HG02763 (cell line): ENCODE data around the gene RRP9.
"Not testable (repeated sequence)": the region's sequence is repeated elsewhere in the genome, so short reads cannot be mapped to it uniquely, and the experiment has no call there.

Experiments
- ATAC-seq: cut with Tn5 transposase; IDR thresholded peaks from one replicate; pipeline ENCODE4 v1.9.1; 2021; ENCODE audit warnings: mild to moderate bottlenecking, moderate library complexity; ENCODE audit not compliant: unreplicated experiment

RRP9 gene, protein sequence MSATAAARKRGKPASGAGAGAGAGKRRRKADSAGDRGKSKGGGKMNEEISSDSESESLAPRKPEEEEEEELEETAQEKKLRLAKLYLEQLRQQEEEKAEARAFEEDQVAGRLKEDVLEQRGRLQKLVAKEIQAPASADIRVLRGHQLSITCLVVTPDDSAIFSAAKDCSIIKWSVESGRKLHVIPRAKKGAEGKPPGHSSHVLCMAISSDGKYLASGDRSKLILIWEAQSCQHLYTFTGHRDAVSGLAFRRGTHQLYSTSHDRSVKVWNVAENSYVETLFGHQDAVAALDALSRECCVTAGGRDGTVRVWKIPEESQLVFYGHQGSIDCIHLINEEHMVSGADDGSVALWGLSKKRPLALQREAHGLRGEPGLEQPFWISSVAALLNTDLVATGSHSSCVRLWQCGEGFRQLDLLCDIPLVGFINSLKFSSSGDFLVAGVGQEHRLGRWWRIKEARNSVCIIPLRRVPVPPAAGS

DNA sequence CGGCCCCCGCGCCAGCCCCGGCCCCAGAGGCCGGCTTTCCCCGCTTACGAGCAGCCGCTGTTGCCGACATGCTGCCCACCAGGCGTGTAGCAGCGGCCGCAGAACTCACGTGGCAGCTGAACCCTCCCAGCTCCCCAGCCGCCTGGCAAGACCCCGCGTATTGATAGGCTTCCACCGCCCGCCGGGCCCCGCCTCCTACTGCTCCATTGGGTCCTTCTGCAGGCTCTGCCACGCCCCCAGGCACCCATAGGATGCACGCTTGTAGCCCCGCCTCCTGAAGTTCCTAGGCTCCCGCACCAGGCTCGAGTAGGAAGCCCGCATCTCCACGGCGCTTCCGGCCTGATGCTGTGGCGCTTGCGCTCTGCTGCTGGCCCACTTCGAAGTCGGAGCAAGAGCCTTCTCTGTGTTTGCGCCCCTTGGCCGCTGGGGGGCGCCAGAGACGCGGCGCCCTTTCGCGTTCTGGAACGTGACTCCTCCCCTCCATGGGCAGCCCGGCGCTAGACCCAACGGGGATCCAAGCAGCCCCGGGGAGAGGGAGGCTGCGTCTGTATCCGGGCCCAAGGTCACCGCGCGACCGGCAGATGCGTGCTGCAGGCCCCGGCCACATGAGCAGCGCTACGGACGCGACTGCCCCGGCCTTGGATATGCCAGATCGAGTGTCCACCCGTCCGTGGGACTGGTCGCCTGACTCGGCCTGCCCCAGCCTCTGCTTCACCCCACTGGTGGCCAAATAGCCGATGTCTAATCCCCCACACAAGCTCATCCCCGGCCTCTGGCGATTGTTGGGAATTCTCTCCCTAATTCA is at the start of gene RRP9, which contains the start of gene PARP3:
RRP9 (minus strand) TSS at position 107 of the 805 bp plus-strand sequence; CDS start at position 70, 37 bp downstream.
PARP3 (plus strand) TSS at position 566 of the 805 bp plus-strand sequence. CDS start 993 bp downstream, outside the sequence.
- ATAC-seq, result peak; percentile 87

DNA sequence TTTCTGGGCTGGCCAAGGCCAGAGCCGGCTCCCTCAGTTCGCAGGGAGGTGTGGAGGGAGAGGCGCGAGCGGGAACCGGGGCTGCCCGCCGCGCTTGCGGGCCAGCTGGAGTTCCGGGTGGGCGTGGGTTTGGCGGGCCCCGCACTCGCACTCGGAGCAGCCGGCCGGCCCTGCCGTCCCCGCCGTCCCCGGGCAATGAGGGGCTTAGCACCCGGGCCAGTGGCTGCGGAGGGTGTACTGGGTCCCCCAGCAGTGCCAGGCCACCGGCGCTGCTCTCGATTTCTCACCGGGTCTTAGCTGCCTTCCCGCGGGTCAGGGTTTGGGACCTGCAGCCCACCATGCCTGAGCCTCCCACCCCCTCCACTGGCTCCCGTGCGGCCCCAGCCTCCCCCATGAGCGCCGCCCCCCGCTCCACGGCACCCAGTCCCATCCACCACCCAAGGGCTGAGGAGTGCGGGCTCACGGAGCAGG is 48.8 kb upstream of the RRP9 start:
- not testable (repeated sequence) for ATAC-seq

DNA sequence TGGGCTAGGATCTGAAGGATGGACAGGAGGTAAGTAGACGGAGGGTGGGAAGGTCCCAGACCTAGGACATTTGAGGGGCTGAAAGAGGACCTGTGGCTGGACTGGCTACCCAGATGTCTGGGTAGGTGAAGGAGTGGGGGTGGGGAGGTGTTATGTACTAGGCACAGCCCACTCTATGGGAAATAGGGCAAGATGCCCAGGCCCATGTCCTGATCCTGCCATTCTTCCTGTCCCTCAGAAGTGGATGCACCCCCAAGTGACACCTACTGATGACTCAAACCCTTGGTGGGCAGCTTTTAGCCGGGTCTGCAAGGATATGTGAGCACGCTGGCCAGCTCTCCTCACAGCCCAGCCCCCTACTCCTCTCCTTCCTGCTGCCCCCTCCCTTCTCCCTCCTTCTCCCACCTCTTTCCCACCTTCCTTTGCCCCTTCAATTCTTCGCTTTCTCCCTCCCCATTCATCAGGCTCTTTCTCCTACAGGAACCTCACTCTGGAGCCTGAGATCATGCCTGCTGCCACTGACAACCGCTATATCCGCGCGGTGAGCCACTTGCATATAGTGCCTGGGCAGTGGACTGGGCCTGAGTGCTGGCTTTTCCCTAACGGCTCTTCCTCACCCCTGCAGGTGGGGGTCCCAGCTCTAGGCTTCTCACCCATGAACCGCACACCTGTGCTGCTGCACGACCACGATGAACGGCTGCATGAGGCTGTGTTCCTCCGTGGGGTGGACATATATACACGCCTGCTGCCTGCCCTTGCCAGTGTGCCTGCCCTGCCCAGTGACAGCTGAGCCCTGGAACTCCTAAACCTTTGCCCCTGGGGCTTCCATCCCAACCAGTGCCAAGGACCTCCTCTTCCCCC is 46.8 kb upstream of the RRP9 start:
- ATAC-seq, result no peak

DNA sequence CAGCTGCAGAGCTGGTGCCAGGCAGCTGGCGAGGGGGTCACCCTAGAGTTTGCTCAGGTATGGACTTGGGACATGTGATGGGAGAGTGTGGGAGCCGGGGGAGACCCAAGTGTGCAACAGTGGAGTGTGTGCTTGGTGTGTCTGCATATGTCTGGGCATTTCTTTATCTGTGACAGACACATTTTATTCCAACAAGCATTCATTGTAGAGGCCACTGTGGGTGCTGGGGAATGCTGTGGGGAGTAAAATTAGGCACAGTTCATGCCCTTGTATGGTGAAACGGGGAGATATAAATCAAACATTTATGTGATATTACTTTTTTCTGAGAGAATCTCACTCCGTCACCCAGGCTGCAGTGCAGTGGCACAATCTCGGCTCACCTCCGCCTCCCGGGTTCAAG is 45.9 kb upstream of the RRP9 start:
- no peak for ATAC-seq

DNA sequence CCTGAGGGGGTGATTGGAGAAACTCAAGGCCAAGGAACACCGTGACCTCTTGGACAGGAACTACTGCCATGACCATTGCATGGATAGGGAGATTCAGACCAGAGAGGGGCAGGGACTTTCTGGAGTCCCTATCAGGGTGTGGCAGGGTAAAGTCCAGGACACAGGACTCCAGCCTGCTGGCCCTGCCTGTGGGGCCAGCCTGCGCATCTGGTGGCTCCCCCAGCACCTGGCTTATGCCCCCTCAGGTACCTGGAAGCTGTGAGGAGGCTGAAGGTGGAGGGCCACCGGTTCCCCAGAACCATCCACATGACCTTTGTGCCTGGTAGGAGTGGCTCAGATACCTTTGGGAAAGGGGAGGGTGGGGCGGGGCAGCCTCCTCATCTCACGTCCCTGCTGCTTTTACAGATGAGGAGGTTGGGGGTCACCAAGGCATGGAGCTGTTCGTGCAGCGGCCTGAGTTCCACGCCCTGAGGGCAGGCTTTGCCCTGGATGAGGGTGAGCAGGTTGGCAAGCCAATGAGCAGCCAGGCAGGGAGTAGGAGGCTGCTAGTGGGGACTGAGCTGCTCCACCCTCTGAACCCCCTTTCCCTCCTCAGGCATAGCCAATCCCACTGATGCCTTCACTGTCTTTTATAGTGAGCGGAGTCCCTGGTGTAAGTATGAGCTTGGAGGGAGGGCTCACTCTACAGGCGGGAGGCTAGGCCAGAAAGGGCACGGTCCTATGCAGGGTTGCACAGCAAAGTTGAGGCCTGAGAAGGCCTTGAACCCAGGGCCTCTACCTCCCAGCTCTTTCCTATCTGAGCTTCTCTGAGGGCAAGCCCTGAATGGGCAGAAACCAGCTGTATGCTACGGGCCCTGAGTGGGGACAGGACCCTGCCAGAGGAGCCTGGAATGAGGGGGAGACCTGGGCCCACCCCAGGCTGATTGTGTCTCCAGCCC is 44.6 kb upstream of the RRP9 start:
- ATAC-seq, result no peak

DNA sequence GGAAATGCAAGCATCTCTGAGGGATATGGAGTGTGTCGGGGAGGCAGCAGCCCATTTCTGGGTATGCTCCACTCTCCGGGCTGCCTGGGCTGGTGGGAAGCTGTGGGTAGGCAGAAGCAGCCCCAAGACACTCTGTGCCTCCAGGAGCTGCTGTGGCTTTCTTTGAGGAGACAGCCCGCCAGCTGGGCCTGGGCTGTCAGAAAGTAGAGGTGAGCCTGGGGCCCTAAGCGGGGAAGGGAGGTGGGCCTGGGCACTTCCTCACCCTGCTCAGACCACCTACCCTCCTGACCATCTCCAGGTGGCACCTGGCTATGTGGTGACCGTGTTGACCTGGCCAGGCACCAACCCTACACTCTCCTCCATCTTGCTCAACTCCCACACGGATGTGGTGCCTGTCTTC is 43.4 kb upstream of the RRP9 start:
- ATAC-seq, result no peak

DNA sequence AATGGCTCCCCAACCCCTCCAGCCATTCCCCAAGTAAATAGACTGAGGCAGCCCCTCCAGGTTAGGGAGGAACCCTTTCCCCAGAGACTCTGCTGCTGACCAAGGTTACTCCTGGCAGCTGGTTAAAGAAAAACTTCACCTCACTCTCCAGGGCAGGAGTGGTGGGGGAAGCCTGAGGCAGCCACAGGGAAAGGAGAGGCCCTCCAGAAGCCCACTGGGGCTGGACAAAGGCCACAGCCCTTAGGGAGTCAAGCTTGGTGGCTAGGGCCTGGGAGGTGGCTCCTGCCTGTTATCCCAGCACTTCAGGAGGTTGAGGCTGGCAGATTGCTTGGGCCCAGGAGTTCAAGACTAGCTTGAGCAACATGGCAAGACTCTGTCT is 42.6 kb upstream of the RRP9 start:
- no peak for ATAC-seq

DNA sequence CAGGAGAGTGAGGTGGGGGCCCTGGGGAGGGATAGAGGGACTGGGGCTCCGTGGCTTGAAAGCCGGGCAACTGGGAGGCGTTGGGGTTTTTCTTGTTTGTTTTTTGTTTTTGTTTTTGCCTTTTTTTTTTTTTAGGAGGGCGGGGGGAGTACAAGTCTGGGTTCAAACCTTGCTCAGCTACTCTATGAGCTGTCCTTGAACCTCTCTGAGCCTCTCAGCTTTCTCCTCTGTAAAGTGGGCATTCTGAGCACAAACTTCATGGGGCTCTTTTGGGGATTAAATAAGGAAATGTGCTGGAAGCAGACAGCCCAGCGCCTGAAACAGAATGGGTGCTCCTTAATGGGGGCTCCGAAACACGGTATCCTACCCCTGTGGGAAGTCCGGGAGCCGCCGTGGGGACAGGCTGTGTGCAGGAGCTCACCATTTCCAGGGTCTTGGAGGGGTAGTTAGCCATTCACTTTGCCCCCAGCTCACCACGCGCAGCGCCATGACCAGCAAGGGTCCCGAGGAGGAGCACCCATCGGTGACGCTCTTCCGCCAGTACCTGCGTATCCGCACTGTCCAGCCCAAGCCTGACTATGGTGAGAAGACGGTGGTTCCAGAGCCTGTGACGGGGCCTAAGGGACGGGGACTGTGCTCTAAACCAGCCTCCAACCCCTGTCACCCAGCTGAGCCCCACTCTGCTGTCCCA is 42.0 kb upstream of the RRP9 start:
- ATAC-seq, result no peak

DNA sequence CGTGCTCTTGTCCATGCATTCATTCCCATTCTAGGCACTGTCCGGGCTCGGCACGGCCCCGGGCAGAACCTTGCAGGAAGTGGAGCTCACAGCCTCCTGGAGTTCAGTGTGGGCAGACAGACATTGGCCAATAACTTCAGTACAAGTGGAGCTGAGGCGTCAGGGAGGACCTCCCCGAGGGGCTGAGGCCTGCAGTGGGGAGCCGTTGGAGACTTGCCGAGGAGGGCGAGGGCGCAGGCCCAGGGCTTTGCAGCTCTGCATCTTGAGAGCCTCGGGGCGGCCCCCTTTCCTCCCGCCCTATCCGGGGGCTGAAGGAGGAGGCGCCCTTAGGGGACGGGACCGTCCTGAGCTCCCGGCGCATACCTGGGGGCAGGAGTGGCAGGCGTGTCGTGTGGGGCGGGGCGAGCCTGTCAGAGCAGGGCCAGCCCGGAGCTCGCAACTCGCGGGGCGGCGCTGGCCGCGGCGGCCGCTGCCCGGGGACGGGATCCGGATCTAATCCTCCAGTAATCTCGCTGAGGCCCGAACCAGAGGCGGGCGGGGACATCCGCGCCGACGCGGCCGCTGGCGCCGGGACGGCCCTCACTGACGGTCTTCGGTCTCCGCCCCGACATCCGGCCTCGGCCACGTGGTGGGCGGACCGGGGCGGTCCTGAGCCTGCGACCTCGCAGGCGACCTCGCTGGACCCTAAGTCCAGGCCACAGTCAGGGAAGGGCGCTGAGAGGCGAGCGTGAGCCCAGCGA is 41.3 kb upstream of the RRP9 start, which contains the start of gene ACY1:
ACY1 (plus strand) TSS at position 698 of the 740 bp plus-strand sequence. CDS start 530 bp downstream, outside the sequence.
- ATAC-seq, result peak; percentile 61

DNA sequence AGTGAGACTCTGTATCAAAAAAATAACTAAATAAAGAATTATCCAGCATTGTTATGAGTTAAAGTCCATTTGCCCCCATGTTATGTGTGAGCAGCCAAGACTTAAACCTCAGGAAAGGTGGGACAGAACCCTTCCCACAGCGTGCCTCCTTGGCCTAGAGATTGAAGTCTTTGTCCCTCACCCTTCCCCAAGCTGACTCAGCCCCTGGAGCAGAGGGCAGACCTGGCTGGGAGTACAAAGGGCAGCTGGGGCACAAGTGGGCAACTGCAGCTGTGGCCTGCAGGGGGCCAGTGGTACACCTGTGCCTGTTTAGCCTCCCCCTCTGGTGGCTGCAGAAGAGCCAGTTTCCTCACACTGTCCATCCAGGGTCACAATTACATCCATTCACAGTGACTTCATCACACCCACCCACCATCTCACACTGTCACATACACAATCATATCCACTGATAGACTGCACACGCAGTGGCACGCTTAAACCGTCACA is 40.7 kb upstream of the RRP9 start:
- ATAC-seq, result peak; percentile 35

DNA sequence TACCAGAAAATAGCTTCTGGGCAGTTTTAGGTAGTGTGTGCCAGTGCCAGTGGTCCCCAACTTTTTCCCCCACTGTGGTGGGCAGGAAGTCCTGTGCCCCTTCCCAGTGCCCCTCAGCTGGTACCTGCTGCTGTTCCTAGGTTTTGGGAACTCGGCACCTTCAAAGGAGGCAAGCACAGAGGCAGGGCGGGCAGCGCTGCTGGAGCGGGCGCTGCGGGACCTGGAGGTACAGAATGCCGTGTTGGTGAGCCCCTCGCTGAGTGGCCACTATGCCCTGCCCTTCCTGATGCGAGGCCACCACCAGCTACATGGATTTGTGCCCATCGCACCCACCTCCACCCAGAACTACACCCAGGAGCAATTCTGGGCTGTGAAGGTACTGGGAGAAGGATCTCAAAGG is 38.5 kb upstream of the RRP9 start:
- ATAC-seq, result no peak

DNA sequence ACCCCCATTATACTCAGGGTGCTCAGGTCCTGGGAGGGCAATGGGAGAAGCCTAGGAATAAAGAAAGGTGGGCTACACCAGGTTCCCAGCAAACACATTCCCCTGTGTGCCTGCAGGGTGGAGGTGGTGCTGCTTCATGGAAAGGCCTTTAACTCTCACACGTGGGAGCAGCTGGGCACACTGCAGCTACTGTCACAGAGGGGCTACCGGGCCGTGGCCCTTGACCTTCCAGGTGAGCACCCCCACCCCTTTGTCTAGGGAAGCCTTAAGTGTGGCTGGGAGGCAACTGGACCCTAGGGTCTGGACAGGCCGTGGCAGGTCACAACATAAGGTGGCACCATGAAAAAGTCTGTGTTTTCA is 36.4 kb upstream of the RRP9 start:
- no peak for ATAC-seq

DNA sequence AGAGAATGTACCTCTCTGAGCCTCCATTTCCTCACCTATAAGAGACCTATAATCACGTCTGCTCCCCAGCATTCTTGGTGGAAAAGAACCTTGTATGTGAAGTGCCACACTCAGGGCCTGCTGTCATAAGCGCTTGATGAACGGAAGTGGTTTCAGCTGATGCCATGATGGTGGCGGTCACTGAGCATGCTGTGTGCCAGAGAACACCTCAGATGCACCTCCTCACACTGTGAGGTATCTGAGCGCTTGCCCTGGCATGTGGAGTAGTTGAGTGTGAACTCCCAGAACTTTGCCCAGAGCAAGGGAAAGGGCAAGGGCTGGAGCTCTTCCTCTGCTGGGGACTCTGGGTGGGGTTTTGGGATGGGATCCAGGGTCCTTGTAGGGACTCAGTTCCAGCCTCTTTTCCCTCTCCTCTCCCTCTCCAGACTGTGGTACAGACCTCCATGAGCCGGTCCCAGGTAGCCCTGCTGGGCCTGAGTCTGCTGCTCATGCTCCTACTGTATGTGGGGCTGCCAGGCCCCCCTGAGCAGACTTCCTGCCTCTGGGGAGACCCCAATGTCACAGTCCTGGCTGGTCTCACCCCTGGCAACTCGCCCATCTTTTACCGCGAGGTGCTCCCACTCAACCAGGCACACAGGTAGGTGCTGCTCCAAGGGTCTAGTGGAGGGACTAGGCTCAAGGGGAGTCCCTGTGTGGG is 35.9 kb upstream of the RRP9 start:
- ATAC-seq, result no peak

DNA sequence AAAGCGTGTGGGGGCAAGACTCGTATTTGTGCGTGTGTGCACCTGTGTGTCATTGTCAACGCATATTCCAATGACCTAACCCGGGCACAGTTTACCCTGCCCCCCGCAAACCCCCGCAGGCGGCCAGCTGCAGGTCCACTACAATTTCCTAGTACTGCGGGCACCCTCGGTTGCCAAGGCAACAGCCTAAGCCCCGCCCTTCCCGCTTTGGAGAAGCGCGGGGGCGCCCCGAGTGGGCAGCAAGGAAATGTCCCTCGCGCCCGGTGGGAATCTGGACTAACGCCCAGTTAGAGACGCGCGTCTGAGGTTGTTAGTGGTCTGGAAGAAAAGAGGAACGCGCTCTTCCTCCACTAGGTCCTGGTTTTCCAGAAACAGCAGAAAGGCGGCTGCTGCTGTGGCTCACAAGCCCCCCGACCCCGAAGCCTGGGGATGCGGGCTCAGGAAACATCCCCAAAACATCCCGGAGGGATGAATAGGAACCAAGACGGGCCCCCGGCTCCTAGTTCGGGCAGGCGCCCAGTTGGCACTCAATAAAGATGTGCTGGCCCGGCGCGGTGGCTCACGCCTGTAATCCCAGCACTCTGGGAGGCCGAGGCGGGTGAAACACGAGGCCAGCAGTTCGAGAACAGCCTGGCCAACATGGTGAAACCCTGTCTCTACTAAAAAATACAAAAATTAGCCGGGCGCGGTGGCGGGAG is 34.3 kb upstream of the RRP9 start:
- ATAC-seq, result no peak

DNA sequence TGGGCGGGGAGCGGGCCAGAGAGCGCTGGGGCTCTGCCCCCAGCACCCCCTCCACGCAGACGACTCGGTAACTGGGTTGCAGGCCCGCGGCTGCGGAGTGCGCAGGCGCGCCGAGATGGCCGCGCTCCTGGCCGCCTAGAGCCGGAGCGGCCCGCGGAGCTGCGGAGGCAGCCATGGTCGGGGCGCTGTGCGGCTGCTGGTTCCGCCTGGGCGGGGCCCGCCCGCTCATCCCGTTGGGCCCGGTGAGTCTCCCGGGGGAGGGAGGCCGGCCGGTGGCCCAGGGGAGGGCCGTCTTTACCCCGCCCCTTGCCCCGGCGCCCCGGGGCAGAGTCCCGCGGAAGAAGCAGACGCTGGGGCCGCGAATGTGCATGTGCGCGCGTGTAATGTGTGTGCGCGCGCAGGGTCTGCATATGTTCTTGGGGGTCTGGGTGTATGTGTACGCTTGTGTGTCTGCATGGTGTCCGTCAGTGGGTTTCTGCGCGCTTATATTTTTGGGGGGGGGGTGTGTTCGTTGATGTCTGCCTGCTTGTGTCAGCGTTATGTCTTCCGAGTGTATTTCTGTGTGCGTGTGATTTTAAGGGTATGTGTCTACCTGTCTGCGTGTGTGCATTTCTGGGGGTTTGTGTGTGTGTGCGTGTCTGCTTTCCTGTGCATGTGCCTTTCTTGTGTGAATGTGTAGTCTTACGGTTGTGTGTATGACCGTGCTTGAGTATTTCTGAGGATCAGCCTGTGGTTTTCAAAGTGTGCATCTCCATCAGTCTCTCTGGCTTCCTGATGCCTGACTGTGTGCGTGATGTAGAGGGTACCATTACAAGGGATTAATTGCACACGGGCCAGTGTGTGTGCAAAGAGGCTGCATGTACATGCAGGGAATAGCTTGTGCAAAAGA is 33.5 kb upstream of the RRP9 start, which contains the start of gene ABHD14A:
ABHD14A (plus strand) TSS at position 102 of the 889 bp plus-strand sequence; CDS start at position 174, 72 bp downstream.
- peak; percentile 57 for ATAC-seq
